Stimulated activated CD4-positive, alpha-beta T cell treated with anti-CD3 and anti-CD28 coated beads, Interleukin-15, amount 100 ng/mL, for 1 hour (primary cell): ENCODE measurements around the gene MAML3.

Experiments
- DNase-seq, 2 donors: peaks; one replicate each; pipeline ENCODE4 v3.0.0-alpha.2; 2020; ENCODE audit warnings: low read depth in 1 of 2, low spot score in 1 of 2

The MAML3 gene

GRCh38 chr4:139795527-139796314 is 358.3 kb downstream of the MAML3 start:
- no peak for DNase-seq

- no peak for DNase-seq
These were observed 359.6 kb downstream of the MAML3 start for GRCh38 chr4:139794158-139794954.

GRCh38 chr4:139791681-139792080 is 362.3 kb downstream of the MAML3 start:
- DNase-seq, result no peak

- DNase-seq, result no peak
These were observed 363.7 kb downstream of the MAML3 start for GRCh38 chr4:139790291-139790690.

GRCh38 chr4:139789096-139789654 is 364.8 kb downstream of the MAML3 start:
- no peak for DNase-seq

GRCh38 chr4:139786494-139787354 is 367.3 kb downstream of the MAML3 start:
- DNase-seq, result no peak

GRCh38 chr4:139785356-139785755 is 368.6 kb downstream of the MAML3 start:
- DNase-seq, result no peak

GRCh38 chr4:139783741-139784484 is 370.1 kb downstream of the MAML3 start:
- DNase-seq, result no peak

GRCh38 chr4:139782926-139783522 is 371.0 kb downstream of the MAML3 start:
- no peak for DNase-seq

GRCh38 chr4:139781066-139781465 is 372.9 kb downstream of the MAML3 start:
- DNase-seq, result no peak

- DNase-seq, result no peak
These were observed 374.3 kb downstream of the MAML3 start for GRCh38 chr4:139779691-139780090.

GRCh38 chr4:139777757-139778156 is 376.2 kb downstream of the MAML3 start:
- DNase-seq, result no peak

GRCh38 chr4:139776235-139776634 is 377.7 kb downstream of the MAML3 start:
- no peak for DNase-seq

GRCh38 chr4:139774759-139775487 is 379.1 kb downstream of the MAML3 start:
- DNase-seq, result no peak

- DNase-seq, result no peak
These were observed 380.2 kb downstream of the MAML3 start for GRCh38 chr4:139773560-139774318.

- DNase-seq, result no peak
These were observed 383.6 kb downstream of the MAML3 start for GRCh38 chr4:139770361-139770760.

- no peak for DNase-seq
These were observed 384.6 kb downstream of the MAML3 start for GRCh38 chr4:139769364-139769763.

GRCh38 chr4:139768896-139769295 is 385.1 kb downstream of the MAML3 start:
- no peak for DNase-seq

GRCh38 chr4:139768366-139768765 is 385.6 kb downstream of the MAML3 start:
- DNase-seq, result no peak
